GM19452 (cell line): ENCODE data around the gene ARSB.

Experiments
- ATAC-seq: cut with Tn5 transposase; IDR thresholded peaks from one replicate; pipeline ENCODE4 v1.9.1; 2021; ENCODE audit not compliant: unreplicated experiment

Gene ARSB

DNA sequence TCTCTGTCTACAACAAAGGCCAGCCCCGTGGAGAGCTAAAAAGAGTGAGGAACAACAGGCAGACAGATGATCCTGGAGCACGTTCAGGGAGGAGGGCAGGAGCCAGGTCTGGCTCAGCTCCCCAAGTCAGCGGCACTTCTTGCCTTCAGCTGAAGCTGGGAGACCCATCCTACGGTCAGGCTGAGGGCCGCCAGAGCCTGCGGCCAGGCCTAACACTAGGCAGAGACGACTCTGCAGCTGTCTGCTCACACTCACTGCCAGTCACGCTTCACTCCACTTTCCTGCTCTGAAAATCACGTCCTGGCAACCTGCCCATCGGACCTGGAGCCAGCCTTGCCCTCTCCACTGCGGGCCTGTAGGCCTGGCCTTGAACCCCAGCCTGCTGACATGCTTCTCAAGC is 175.7 kb downstream of the ARSB start:
- no peak for ATAC-seq

GRCh38 chr5:78808818-78809217 is 176.3 kb downstream of the ARSB start:
- no peak for ATAC-seq

DNA sequence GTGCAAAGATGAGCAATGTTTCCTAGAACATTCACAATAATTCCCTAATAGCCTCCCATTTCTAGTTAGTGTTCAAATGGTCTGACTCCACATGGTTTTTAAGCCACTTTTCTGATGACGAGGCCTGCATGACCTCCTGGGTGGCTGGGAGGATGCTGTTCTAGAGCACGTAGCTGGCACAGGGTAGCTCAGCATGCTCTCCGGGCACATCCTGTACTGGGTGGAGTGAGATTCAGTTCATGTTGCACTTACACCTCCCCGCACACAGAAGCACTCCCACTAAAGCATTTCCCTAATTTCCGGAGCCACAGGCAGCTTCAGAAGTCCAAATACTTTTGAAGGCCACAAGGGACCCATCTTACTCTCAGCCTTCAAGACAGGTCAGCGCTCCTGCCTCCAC is 176.7 kb downstream of the ARSB start:
- no peak for ATAC-seq

- no peak for ATAC-seq
These were observed 178.6 kb downstream of the ARSB start for GRCh38 chr5:78806544-78806943.

DNA sequence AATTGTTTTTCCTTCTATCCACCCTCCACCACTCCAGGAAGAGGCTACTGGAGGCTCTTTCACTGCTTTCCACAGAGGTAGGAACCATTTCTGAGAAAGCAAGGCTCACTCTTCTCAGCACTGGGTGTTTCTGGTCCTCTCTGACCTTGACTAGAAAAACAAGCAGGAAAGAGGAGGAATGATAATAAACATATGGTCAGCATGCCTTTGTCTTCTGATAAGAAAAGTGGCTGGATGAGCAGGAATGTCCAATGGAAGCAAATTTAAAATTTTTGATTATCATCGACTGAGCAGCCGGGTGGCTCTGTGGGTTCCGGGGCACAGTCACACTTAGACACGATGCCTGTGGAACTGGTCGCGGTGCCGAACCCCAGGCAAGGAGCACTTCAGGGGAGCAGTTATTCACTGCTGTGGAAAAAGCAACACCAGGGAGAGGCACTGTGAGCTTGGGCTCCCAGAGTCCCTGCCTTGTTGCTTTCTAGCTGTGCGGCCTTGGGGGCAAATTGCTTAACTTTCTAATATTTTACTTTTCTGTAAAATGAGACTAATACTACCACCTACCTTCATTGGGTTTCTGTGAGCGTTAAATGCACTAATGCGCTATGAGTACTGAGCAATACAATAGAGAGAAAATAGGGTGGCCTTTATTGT is 179.5 kb downstream of the ARSB start:
- ATAC-seq: no peak

DNA sequence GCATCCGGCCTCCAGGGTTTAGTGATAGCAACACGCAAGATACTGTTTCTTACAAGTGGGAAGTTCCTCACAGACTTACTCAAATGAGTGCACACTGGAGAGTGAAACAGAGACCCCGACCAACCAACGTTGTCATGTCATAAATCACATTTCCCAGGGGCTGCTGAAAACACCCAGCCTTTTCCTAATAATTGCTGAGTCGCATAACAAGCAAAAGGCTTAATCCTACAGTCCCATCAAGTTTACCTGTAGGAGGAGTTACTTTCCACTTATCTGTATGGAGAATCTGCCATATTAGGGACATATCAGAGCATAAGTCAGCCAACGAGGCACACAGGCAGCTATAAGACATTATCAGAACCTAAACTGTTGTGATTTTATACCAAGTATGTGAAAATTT is 180.1 kb downstream of the ARSB start:
- ATAC-seq: no peak

GRCh38 chr5:78803941-78804340 is 181.2 kb downstream of the ARSB start:
- ATAC-seq: no peak

- ATAC-seq: no peak
These were observed 181.8 kb downstream of the ARSB start for GRCh38 chr5:78803353-78803752.

DNA sequence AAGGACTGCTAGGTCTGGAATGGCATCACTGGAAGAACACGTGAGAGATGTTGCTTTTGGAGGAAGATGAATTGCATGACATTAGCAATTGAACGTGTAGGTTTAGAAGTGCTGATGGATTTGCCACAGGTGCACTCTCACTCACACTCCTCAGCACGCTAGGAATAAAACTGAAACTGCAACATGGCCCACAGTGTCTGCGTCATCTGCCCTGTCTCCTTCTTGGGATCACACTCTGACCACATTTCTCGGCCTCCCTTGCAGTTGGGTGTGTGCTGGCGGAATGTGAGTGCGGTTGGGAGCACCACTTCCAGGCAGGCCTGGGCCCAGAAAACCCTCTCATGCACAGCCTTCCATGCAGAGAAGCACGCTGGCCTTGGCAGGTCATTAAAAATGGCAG is 183.7 kb downstream of the ARSB start:
- ATAC-seq: no peak

DNA sequence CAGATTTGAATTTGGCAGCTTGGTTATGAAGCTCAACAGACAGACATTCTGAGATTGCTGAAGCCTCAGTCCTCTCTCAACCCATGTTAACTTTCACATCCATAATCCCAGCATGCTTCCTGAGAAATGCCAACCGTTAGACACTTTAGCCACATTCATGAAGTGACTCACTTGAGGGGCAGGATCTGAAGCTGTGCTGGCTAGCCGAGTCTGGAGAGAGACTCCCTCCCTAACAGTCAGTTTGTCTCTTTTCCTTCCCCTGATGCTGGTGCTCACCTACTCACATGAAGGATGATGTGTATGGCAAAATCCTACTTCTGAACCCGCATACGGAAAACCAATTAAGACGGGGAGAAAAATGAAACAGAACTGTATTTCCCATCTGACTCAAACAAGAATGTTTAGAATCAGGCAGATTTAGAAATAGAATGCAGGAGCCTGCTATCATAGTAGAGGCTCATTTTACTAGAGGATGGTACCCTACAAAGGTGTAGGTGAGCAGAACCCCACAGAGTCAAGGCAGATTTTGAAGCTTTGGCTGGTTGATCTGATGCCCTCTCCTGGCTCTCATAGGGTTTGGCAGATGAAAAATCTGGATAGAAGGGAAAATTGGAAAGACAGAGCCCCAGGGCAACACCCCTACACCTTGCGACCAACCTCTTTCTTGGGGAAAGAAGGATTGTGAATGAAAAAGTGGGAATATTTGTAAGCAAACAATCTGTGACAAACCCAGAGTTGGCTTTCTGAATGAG is 185.7 kb downstream of the ARSB start:
- ATAC-seq: no peak

DNA sequence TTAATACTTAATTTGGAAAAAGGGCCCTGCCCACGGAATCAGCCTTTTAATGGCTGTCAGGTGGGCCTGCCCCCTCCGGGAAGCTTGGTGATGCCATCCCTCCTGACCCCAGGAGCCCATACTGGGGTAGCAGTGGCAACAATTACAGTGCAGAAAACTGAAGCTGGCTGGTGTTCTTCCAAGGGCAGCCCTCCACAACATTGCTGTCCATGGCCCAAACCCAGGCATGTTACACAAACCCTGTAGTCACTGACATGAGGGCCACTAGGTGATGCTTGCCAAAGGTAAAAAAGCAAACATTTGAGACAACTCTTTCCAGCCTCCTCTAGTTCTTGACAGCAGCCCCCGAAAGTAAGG is 186.5 kb downstream of the ARSB start:
- no peak for ATAC-seq

DNA sequence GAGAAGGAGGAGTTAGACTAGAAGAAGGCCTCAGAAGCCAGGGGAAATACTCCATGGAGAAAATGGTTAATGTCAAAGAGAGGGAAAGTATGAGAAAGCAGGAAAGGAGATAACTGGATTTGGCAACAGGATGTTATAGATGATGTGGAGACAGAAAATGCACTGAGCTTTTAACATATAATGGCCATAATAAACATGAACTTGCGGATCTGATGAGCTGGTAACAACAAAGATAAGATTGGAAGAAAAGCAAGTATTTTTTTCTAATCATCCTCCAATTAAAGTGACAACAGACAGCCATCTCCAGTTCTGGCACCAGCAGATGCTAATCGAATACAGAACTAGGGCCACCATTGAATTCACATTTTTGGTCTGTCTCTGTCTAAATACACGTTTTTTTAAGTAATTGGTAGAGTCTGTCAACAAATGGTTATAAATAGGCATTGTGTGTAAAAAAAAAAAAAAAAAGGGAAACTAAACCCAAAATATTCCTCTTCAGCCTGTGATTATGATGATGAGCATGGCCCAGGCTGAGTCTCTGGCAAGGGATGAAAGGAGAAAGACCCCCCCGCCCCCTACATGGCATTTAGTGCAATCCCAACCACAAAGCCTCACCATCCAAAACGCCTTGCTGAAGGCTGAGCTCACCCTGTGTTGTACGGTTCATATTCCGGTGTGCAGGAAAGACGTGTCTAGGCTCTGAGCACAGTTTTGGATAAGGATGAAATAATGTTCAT is 187.0 kb downstream of the ARSB start:
- no peak for ATAC-seq

- ATAC-seq: no peak
These were observed 189.4 kb downstream of the ARSB start for GRCh38 chr5:78795757-78796156.

DNA sequence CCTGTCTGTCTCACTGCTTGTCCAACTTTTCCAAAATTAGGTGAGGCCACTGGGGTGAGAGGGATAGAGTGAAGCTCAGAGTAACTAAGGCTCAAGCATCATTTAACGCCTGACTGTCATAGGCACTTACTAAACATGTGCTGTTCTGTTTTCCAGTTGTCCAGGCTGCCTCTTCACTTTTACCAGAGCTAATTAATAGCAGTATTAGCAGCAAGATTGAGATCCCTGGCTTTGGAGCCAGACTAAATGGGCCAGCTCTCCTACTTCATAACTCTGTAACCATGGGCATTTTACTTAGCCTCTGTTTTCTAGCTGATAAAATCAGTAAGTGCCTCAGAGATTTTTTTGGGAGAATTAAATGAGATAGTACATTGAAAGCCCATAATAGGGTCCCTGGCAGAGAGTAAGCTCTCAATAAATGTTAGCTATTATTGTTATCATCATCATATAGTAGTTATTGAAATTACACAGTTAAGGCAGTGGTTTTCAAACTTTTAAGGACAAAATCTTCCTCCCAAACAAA is 190.4 kb downstream of the ARSB start:
- no peak for ATAC-seq

DNA sequence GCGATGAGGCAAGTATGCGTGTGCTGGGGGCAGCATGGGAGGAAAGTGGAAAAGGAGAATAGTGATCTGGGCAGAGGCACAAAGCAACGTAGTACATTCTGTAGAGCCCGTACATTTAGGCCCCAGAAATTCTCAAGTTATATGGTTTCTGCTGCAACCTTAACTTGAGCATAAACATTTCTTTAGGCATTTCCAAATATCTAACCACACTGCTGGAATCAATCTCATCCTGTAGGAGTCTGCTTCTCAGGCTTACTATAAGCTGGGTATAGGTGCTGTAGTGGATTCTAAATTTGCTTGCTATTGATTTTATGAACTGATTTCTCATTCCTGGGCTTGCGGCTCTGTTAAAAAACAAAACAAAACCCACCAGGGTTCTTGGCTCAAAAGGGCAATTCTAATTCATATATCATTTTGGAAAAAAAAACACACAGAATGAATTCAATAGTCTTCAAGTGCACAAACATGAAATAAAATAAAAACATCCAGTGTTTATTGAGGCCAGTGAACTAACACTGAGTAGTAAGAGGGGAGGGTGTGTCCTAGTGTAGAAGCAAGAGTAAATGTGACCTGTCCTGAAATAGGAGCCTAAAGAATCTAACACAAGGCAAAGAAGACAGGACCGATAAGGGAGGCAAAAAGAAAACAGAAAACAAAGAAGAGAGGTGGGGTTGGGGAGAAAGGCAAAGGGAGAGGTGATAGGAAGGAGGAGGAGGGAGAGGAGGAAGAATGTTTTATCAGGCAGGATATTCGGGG is 191.0 kb downstream of the ARSB start:
- no peak for ATAC-seq

GRCh38 chr5:78792345-78793055 is 192.6 kb downstream of the ARSB start:
- peak; percentile 69 for ATAC-seq

DNA sequence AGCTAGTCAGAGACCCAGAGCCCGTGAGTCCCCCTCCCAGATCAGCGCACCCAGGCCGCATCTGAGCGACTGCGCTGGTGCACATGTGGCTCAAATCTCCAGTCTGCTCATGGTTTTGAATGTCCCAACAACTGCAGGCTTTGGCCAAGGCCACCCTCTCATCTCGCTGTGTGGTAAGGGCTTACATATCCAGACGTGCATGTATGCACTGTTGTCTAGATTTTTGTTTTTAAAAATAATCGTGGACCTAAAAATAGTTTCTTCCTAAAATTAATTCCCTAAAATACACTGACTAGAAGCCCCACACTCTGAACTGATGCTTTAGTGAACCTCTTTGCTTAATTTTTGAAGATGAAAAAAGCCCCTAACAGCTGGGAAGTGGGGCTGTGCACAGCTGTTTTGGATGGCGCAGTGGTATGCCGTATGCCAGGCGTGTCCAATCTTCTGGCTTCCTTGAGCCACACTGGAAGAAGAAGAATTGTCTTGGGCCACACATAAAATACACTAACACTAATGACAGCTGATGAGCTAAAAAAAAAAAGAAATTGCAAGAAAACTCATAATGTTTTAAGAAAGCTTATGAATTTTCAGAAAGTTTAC is 193.5 kb downstream of the ARSB start:
- no peak for ATAC-seq

DNA sequence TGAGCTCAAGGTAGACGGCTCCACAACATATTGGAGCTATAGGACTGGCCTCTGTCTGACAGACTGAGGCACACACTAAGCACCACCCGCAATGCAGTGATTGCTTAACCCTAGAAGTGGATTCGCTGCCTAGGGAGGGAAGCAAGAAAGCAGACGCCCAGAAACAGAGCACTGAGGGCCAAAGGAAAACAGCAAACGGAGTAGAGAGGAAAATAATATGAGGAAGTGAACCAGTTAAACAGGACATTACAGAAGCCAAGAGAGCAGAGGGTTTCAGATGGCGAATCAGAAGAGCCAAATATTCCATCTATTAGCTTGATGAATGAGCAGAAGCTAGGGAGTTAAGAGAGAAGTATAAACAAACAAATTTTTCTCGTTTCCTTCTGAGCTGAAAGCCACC is 197.3 kb downstream of the ARSB start:
- ATAC-seq: no peak

GRCh38 chr5:78785454-78785853 is 199.7 kb downstream of the ARSB start:
- ATAC-seq: no peak

DNA sequence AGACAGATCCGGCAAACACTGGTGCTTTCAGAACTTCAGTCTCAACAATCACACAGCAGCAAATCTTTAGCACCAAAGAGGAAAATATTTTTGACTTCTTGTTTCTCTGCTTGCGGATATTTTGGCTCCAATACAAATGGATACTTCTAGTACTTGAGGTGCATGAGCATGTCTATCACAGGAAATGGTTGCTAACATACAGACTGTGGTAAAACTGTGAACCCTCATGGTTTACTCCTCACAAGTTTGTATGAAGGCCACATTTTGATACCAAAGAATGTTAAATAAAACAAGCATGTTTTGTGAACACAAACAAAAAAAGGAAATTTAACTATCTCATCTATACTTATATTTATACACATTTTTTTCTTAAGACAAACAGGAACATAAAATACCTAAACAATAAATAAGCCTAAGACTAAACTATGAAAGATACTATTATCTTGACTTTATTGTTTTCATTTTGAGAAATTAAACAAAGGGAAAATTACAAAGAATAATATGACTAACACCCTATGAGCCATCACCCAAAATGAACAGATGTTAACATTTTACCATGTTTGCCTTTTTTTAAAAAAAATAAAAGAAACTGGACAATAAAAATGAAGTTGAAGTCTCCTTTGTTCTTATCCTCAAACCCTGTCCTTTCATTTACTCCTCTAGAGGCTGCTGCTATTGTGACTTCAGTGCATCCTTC is 201.5 kb downstream of the ARSB start:
- no peak for ATAC-seq
